H9 (cell line): Measurements from ENCODE around the gene HTR2B. TPM values are rescaled to one million over a fixed set of nuclear protein-coding genes. Genes with fewer than 3 reads are reported as not detected.

Source experiments
- DNase-seq: peaks from one replicate; pipeline ENCODE4 v3.0.0-alpha.2; 2017
- H2AFZ ChIP-seq: one replicate; pipeline ENCODE4 v1.6.1; 2013; ENCODE audit warnings: mild to moderate bottlenecking, low read length, control low read depth, moderate library complexity
- H2AK5ac ChIP-seq: 2 replicates; pipeline ENCODE4 v1.6.1; 2013; ENCODE audit warnings: low read length, control low read depth, mixed read lengths; ENCODE audit not compliant: insufficient read length
- H2BK120ac ChIP-seq: one replicate; pipeline ENCODE4 v1.6.1; 2013; ENCODE audit warnings: low read depth, mild to moderate bottlenecking, low read length, control low read depth, inconsistent platforms; ENCODE audit not compliant: poor library complexity, severe bottlenecking
- H2BK12ac ChIP-seq: 2 replicates; pipeline ENCODE4 v1.6.1; 2013; ENCODE audit warnings: low read length, control low read depth, mixed read lengths, low read depth; ENCODE audit not compliant: insufficient read length
- H2BK15ac ChIP-seq: 2 replicates; pipeline ENCODE4 v1.6.1; 2013; ENCODE audit warnings: low read depth, low read length, control low read depth
- H2BK20ac ChIP-seq: one replicate; pipeline ENCODE4 v1.6.1; 2013; ENCODE audit warnings: low read depth, mild to moderate bottlenecking, low read length, control low read depth, inconsistent platforms; ENCODE audit not compliant: poor library complexity, severe bottlenecking
- H2BK5ac ChIP-seq: 2 replicates; pipeline ENCODE4 v1.6.1; 2013; ENCODE audit warnings: low read length, control low read depth, mixed read lengths; ENCODE audit not compliant: insufficient read length
- H3K14ac ChIP-seq: 2 replicates; pipeline ENCODE4 v1.6.1; 2013; ENCODE audit warnings: low read length, control low read depth; ENCODE audit not compliant: insufficient read depth
- H3K18ac ChIP-seq: 2 replicates; pipeline ENCODE4 v1.6.1; 2013; ENCODE audit warnings: low read depth, mild to moderate bottlenecking, mixed read lengths, low read length, control low read depth; ENCODE audit not compliant: insufficient read length
- H3K23ac ChIP-seq: 2 replicates; pipeline ENCODE4 v1.6.1; 2013; ENCODE audit warnings: low read length, control low read depth, mixed read lengths, low read depth; ENCODE audit not compliant: insufficient read length
- H3K23me2 ChIP-seq: 2 replicates; pipeline ENCODE4 v1.6.1; 2013; ENCODE audit warnings: low read depth, mild to moderate bottlenecking, mixed read lengths, low read length, control low read depth; ENCODE audit not compliant: insufficient read length, poor library complexity, severe bottlenecking
- H3K27ac ChIP-seq: 2 replicates; pipeline ENCODE4 v1.5.1; 2013; ENCODE audit warnings: low read length, control low read depth, mixed read lengths, low read depth; ENCODE audit not compliant: insufficient read length
- H3K27me3 ChIP-seq: 2 replicates; pipeline ENCODE4 v1.6.1; 2013; ENCODE audit warnings: low read length, control low read depth, inconsistent platforms; ENCODE audit not compliant: insufficient read depth
- H3K4ac ChIP-seq: 2 replicates; pipeline ENCODE4 v1.6.1; 2013; ENCODE audit warnings: low read depth, mild to moderate bottlenecking, control low read depth, inconsistent platforms, low read length, moderate library complexity
- H3K4me1 ChIP-seq: 2 replicates; pipeline ENCODE4 v1.6.1; 2013; ENCODE audit warnings: low read length, control low read depth, inconsistent platforms; ENCODE audit not compliant: insufficient read depth
- H3K4me2 ChIP-seq: 2 replicates; pipeline ENCODE4 v1.6.1; 2013; ENCODE audit warnings: low read length, control low read depth, mixed read lengths; ENCODE audit not compliant: insufficient read length, insufficient read depth
- H3K56ac ChIP-seq: 2 replicates; pipeline ENCODE4 v1.6.1; 2013; ENCODE audit warnings: low read depth, mild to moderate bottlenecking, mixed read lengths, low read length, control low read depth; ENCODE audit not compliant: insufficient read length
- H3K79me1 ChIP-seq: 2 replicates; pipeline ENCODE4 v1.6.1; 2013; ENCODE audit warnings: low read depth, mild to moderate bottlenecking, moderate library complexity, low read length, control low read depth, inconsistent platforms; ENCODE audit not compliant: insufficient read depth, poor library complexity, severe bottlenecking
- H3K79me2 ChIP-seq: 2 replicates; pipeline ENCODE4 v1.6.1; 2013; ENCODE audit warnings: low read length, control low read depth, inconsistent platforms; ENCODE audit not compliant: insufficient read depth
- H3K9ac ChIP-seq: 2 replicates; pipeline ENCODE4 v1.6.1; 2013; ENCODE audit warnings: low read length, control low read depth, mixed read lengths; ENCODE audit not compliant: insufficient read length; ENCODE audit errors: extremely low read depth
- H3K9me3 ChIP-seq: one replicate; pipeline ENCODE4 v1.6.1; 2013; ENCODE audit warnings: low read depth, low read length, inconsistent platforms; ENCODE audit not compliant: control insufficient read depth
- H3T11ph ChIP-seq: one replicate; pipeline ENCODE4 v1.6.1; 2013; ENCODE audit warnings: mild to moderate bottlenecking, low read length, control low read depth, inconsistent platforms
- H4K20me1 ChIP-seq: one replicate; pipeline ENCODE4 v1.6.1; 2013; ENCODE audit not compliant: control insufficient read depth, insufficient read length, insufficient read depth
- H4K5ac ChIP-seq: 2 replicates; pipeline ENCODE4 v1.6.1; 2013; ENCODE audit warnings: low read depth, mild to moderate bottlenecking, mixed read lengths, low read length, control low read depth; ENCODE audit not compliant: insufficient read length
- H4K8ac ChIP-seq: replicated peaks from 2 replicates; pipeline ENCODE4 v1.6.1; 2013; ENCODE audit warnings: low read length, control low read depth, mixed read lengths, low read depth; ENCODE audit not compliant: insufficient read length
- H4K91ac ChIP-seq: 2 replicates; pipeline ENCODE4 v1.6.1; 2013; ENCODE audit warnings: low read depth, mild to moderate bottlenecking, moderate library complexity, mixed read lengths, low read length, control low read depth; ENCODE audit not compliant: insufficient read length
- H3K27ac Mint-ChIP-seq, 3 experiments: 2 replicates in 2 of 3; 3 replicates in 1 of 3; pipeline ENCODE4 v1.8.0; 2020 to 2021; ENCODE audit warnings: mixed read lengths in 3 of 3, mild to moderate bottlenecking in 1 of 3, moderate library complexity in 1 of 3
- H3K27me3 Mint-ChIP-seq: 2 replicates; pipeline ENCODE4 v1.8.0; 2021; ENCODE audit warnings: low read depth, mild to moderate bottlenecking, moderate library complexity, mixed read lengths
- H3K36me3 Mint-ChIP-seq, 3 experiments: 2 replicates in 2 of 3; 3 replicates in 1 of 3; pipeline ENCODE4 v1.8.0; 2020 to 2021; ENCODE audit warnings: low read depth in 3 of 3, mixed read lengths in 3 of 3; ENCODE audit not compliant: insufficient read depth in 1 of 3
- H3K4me1 Mint-ChIP-seq, 2 experiments: 2 replicates each; pipeline ENCODE4 v1.8.0; 2020; ENCODE audit warnings: mixed read lengths in 2 of 2
- H3K4me3 Mint-ChIP-seq, 2 experiments: 2 replicates in 1 of 2; 3 replicates in 1 of 2; pipeline ENCODE4 v1.8.0; 2020 to 2021; ENCODE audit warnings: mild to moderate bottlenecking in 2 of 2, mixed read lengths in 2 of 2, moderate library complexity in 1 of 2
- H3K9me3 Mint-ChIP-seq, 2 experiments: 2 replicates in 1 of 2; 3 replicates in 1 of 2; pipeline ENCODE4 v1.8.0; 2020; ENCODE audit warnings: mild to moderate bottlenecking in 2 of 2, mixed read lengths in 2 of 2, moderate library complexity in 1 of 2
- WGBS: extraction: QIAGEN DNeasy Blood & Tissue Kit; methylation state at CpG from one replicate; pipeline ENCODE4 v1.1.7; 2013; ENCODE audit warnings: missing lambda C conversion rate, low lambda C conversion rate, mixed read lengths; ENCODE audit not compliant: insufficient read length; ENCODE audit errors: extremely low coverage; 5-methylcytosine and 5-hydroxymethylcytosine counted together
- total RNA-seq: library from RNA; stranded (reverse); gene quantifications from 2 replicates; pipeline ENCODE4 v1.2.1, GENCODE V29; 2021
- TF ChIP-seq, protein P1 (sequence below): fragments of 200-600 bp; sonication (generic); conservative IDR thresholded peaks from 3 replicates; pipeline ENCODE4 v1.8.0; 2021; ENCODE audit warnings: antibody characterized with exemption, mild to moderate bottlenecking

The HTR2B gene
- total RNA-seq, 1 experiment from 2014 or later, result not detected

DNA sequence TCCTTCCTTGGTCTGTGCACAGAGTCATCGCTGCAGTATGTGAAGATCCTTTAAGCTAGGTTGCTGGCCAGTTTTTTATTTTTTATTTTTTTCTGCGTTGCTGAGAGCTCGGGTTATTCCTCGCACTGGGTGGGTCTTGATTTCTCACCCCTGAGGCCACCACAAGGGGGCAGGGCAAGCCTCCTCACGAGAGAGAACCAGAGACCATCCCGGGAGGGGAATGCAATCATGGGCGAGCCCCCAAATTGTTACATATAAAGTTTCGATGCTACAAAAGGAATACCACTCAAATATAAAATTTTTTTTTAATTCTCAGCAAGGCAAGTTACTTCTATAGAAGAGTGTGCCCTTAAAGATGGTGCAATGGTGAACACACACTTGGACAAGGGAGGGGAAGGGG lies 24.9 kb downstream of the HTR2B start:
- Histone ChIP-seq H3K18ac (no peak overlapping the region), H3K14ac (no peak overlapping the region), H3K9me3 (peaks cover 19% of the 10 kb centered on the region), H3T11ph (no peak overlapping the region), H2BK15ac (no peak overlapping the region), H3K27ac (no peak overlapping the region), H2AFZ (no peak overlapping the region), H4K5ac (no peak overlapping the region), H3K79me2 (0 out of 2 replicates have a peak, but pooled peaks cover 2% of the 10 kb centered on the region), H2AK5ac (no peak overlapping the region), H3K23ac (no peak overlapping the region), H4K91ac (no peak overlapping the region), H2BK20ac (no peak overlapping the region), H3K4ac (no peak overlapping the region), H4K8ac (no peak overlapping the region), H4K20me1 (no peaks in the 10 kb centered on the region), H3K4me2 (no peak overlapping the region), H2BK12ac (no peak overlapping the region), H3K56ac (no peak overlapping the region), H3K79me1 (peaks cover 5% of the 10 kb centered on the region), H3K23me2 (no peaks in the 10 kb centered on the region), H3K27me3 (no peaks in the 10 kb centered on the region), H2BK120ac (no peak overlapping the region), H3K4me1 (no peaks in the 10 kb centered on the region), H2BK5ac (no peak overlapping the region), H3K9ac (no peak overlapping the region)
- TF ChIP-seq, protein P1, sequence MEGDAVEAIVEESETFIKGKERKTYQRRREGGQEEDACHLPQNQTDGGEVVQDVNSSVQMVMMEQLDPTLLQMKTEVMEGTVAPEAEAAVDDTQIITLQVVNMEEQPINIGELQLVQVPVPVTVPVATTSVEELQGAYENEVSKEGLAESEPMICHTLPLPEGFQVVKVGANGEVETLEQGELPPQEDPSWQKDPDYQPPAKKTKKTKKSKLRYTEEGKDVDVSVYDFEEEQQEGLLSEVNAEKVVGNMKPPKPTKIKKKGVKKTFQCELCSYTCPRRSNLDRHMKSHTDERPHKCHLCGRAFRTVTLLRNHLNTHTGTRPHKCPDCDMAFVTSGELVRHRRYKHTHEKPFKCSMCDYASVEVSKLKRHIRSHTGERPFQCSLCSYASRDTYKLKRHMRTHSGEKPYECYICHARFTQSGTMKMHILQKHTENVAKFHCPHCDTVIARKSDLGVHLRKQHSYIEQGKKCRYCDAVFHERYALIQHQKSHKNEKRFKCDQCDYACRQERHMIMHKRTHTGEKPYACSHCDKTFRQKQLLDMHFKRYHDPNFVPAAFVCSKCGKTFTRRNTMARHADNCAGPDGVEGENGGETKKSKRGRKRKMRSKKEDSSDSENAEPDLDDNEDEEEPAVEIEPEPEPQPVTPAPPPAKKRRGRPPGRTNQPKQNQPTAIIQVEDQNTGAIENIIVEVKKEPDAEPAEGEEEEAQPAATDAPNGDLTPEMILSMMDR, result peak; percentile 70
- DNase-seq, result peak; percentile 38
- H3K4me3 Mint-ChIP-seq, result no peak overlapping the region; a peak in 1 of 5 replicates
- H3K27ac Mint-ChIP-seq, result peak overlapping the region in 2 of 3 experiments; percentile 36 to 88; a peak in 2 of 7 replicates
- no CpG with 5 or more reads among the region's 8 CpGs for WGBS
- H3K4me1 Mint-ChIP-seq, result peaks cover 5 to 11% of the 10 kb centered on the region in 2 experiments
- peaks cover 13 to 16% of the 10 kb centered on the region in 2 experiments for H3K9me3 Mint-ChIP-seq
- peaks cover 53 to 62% (median 60%) of the 10 kb centered on the region in 3 experiments for H3K36me3 Mint-ChIP-seq
- no peaks in the 10 kb centered on the region for H3K27me3 Mint-ChIP-seq
